HG03432 (cell line): ENCODE measurements around the gene CTNND2.

Experiments
- ATAC-seq: cut with Tn5 transposase; IDR thresholded peaks from one replicate; pipeline ENCODE4 v1.9.1; 2021; ENCODE audit warnings: mild to moderate bottlenecking, moderate library complexity; ENCODE audit not compliant: unreplicated experiment

CTNND2 gene

DNA sequence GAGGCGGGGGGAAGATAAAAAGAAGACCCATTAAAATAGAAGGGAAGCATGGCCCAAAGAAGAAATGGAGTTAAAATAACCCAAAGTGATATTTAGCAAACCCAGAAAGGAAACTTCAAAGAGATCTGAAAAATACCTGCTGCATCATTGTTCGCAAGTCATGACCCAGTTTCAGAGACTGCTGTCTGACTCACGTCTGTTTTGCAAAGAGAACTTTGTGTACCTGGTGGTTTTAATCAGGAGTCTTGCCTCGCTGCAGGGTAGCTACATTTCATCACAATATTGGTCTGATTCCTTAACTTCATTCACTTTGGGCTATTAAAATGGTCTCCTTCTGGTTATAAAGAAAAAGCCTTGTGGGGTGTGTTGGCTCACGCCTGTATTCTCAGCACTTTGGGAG lies 682.1 kb downstream of the CTNND2 start:
- ATAC-seq: no peak

GRCh38 chr5:11214864-11215644 lies 689.2 kb downstream of the CTNND2 start:
- no peak for ATAC-seq

- no peak for ATAC-seq
These were observed 691.5 kb downstream of the CTNND2 start for GRCh38 chr5:11212706-11213105.

GRCh38 chr5:11197726-11198125 lies 706.5 kb downstream of the CTNND2 start:
- ATAC-seq: no peak

GRCh38 chr5:11191673-11192072 lies 712.6 kb downstream of the CTNND2 start:
- ATAC-seq: no peak

GRCh38 chr5:11182441-11183080 lies 721.7 kb downstream of the CTNND2 start:
- no peak for ATAC-seq

DNA sequence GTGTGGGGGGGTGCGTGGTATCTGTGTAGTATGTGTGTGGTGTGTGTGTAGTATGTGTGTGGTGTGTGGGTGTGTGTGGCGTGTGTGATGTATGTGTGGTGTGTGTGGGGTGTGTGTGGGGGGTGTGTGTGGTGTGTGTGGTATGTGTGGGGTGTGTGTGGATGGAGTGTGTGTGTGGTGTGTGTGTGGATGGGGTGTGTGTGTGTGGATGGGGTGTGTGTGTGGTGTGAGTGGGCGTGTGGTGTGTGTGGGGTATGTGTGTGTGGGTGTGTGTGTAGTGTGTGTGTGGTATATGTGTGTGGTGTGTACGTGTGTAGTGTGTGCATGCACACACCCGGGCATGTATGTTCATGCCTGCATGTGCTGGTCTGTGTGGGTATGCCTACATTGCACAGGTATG lies 722.3 kb downstream of the CTNND2 start:
- no peak for ATAC-seq

GRCh38 chr5:11180890-11181289 lies 723.4 kb downstream of the CTNND2 start:
- no peak for ATAC-seq

- ATAC-seq: no peak
These were observed 726.1 kb downstream of the CTNND2 start for GRCh38 chr5:11177999-11178711.

DNA sequence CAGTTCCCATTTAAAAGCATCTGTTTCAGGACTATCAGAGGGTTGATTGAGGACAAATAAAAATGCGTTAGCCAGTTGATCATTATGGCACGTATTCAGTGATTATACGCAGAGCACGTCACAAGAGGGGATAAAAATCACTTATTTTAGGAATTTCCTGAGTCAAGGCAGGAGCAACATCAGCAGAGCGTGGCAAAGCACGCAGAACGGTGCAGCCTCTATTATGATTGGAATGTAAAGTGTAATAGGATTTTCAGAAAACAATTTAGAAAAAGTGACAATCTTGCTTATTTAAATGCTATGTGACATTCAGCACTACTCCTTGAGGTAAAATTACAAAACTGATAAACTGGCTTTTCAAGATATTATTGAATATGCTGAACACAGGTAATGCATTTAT lies 729.7 kb downstream of the CTNND2 start:
- ATAC-seq: no peak

- ATAC-seq: no peak
These were observed 731.8 kb downstream of the CTNND2 start for GRCh38 chr5:11172484-11172883.

GRCh38 chr5:11171236-11171635 lies 733.0 kb downstream of the CTNND2 start:
- ATAC-seq: no peak

DNA sequence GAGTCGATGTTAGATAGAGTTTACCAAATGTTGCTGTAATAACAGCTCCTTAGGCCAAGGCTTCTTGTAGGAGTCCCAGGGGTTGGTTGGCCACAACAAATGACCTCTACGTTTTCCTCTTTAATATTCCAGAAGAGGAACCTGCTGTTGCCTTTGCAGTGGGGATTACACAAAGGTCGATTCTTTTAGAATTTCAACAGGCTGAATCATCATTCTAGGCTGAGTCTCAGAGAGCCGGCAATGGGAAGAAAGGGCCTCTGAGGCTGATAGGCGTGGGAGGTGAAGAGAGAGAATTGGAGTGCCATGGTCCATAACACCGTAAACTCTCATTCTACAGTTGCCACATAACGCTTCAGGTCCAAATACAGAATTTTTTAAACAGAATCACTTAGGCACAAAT lies 737.3 kb downstream of the CTNND2 start:
- no peak for ATAC-seq

- no peak for ATAC-seq
These were observed 739.5 kb downstream of the CTNND2 start for GRCh38 chr5:11164531-11165294.

GRCh38 chr5:11157132-11157531 lies 747.1 kb downstream of the CTNND2 start:
- no peak for ATAC-seq

DNA sequence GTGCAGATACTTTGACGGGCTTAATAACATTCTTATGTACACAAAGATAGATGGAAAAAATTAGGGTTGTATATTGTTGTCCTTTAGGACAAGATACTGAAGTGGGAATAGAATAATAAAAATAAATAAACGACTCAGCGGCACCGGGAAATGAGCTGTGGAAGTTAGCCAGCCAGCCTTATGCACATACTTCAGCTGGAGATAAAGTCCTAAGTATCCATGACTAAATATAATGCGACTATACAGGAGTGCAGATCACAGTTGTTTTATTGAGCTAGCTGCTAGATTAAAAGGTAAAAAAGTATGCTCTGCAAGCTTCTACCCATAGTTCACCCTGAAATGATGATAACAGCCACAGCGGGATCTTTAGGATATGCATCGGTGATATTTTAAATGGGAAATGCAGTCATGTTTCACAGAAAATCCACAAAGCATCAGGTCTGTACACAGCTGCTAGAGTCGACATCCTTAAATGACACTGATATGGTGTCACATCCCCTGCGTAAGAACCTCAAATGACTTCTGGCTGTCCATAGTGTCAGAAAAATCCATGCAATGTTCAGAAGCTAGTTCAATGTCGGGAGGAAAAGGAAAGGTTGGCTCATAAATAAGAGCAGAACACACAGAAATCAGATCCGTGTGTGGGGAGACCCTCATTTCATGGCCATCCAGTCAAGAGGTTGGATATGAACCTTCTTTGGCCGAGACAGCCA lies 750.4 kb downstream of the CTNND2 start:
- ATAC-seq: no peak

DNA sequence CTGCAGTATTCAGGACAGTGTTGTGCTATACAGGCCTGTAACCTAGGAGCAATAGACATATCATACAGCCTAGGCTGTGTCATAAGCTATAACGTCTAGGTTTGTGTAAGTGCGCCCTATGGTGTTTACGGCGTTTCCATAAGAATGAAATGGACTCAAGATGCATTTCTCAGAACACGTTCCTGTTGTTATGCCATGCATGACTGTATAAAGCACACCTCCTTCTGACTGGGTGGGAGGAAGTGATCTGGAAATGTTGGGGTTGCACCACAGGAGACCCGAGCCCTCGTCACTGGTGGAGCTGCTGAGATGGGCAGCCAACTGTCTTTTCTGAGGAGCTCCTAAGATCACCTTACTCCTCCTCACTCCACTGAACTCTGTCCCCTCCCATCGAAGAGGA lies 751.9 kb downstream of the CTNND2 start:
- ATAC-seq: no peak

DNA sequence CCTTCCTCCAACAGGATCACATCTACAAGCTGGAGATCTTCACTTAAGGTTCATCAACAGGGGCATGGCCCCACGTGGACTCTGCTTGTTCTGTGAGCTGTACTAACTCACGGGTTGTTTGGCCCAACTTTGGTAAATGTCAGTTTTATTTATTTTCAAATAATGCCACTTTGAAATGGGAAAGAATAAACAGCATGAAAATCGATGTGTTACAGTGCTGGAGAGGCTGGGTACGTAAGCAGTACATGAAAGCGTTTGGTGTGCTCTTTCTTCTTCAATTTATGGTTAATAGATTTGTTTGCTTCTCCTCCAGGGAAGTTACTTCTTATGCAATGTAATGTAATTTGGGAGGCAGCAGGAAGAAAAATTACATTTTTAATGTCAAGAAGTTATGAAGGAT lies 753.3 kb downstream of the CTNND2 start:
- no peak for ATAC-seq

DNA sequence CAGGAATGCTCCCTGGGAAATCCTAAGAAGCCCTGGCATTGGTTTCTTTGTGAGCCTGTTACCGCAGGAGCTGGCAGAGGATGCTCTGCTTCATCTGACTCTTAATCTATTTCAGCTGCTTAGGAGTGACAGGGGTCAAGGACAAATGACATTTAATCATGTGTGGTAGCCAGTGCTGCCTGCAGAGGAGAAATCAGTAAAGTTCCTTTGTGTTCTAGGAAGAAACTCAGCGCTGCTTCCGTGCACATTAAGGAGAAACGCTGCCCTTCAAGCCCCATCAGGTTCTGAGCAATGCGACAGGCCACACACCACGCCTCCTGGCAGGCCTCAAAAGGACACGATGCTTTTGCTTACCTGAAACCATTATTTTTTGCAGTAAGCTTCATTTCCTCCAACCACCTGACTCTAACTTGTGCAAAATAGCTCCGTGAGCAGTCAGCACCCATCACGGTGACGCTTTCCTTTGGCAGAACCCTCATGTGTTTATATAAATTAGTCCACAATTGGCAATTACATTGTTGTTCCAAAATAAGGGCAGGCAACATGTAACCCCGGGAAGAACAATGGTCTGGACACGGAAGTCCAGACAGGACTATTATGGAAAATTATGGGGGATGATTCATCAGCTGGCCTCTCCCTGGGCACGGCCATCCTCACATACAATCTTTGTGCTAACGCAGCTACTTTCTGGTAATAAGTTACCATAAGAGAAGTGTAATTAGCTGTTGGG lies 755.3 kb downstream of the CTNND2 start:
- no peak for ATAC-seq

- ATAC-seq: no peak
These were observed 758.1 kb downstream of the CTNND2 start for GRCh38 chr5:11146171-11146570.
